Pancreas (tissue), 10 donors: ENCODE measurements around the gene GNAZ. TPM values are rescaled to one million over a fixed set of nuclear protein-coding genes. Genes with fewer than 3 reads are reported as not detected.

Source experiments
- ATAC-seq, 4 donors: fragments of 200-7000 bp; cut with Tn5 transposase; one replicate each; pipeline versions ENCODE4 v1.8.0 to v1.9.1; 2020; ENCODE audit warnings: mild to moderate bottlenecking in 4 of 4, moderate library complexity in 4 of 4
- DNase-seq, 6 donors: peaks; one replicate each; pipeline ENCODE4 v3.0.0-alpha.2; 2020
- FAIRE-seq: peaks from 2 replicates; lab custom pipeline; 2012; peaks lifted over from hg19 to GRCh38; lab: Jason Lieb, UNC
- H3K27ac ChIP-seq, 4 donors: fragments of 200-600 bp; sonication (generic); 1 replicate in 3 of 4; 2 replicates in 1 of 4; pipeline versions ENCODE4 v1.5.0 to v1.8.0; 2020
- H3K27me3 ChIP-seq, 4 donors: fragments of 200-600 bp; one replicate each; pipeline ENCODE4 v1.8.0; 2021
- H3K36me3 ChIP-seq, 3 donors: fragments of 200-600 bp; sonication (generic) in 1 of 3; one replicate each; pipeline versions ENCODE4 v1.5.0 to v1.8.0; 2020 to 2021
- H3K4me1 ChIP-seq, 3 donors: fragments of 200-600 bp; one replicate each; pipeline ENCODE4 v1.8.0; 2021
- H3K4me3 ChIP-seq, 4 donors: fragments of 200-600 bp; sonication (generic) in 2 of 4; one replicate each; pipeline versions ENCODE4 v1.5.0 to v1.8.0; 2020 to 2021
- H3K9me3 ChIP-seq, 4 donors: fragments of 200-600 bp; one replicate each; pipeline ENCODE4 v1.8.0; 2021
- WGBS, 2 donors: extraction: QIAGEN DNeasy Blood & Tissue Kit; methylation state at CpG; one replicate each; pipeline ENCODE4 v1.1.7; 2013; 5-methylcytosine and 5-hydroxymethylcytosine counted together
- intact Hi-C, 3 donors: fragments of 100-400 bp; cut with DNase I; formaldehyde crosslinking; loops; one replicate each; pipeline versions ENCODE4 v1.11.1 to v1.14.2; 2022
- polyA plus RNA-seq, 2 donors: library from polyadenylated mRNA; stranded (reverse); fragments of 200-250 nt; gene quantifications; one replicate each; pipeline ENCODE4 v1.2.3, GENCODE V29; 2013
- total RNA-seq, 6 donors: library from RNA; stranded (reverse); fragmentation: NEBNext Ultra II Directional in 4 of 6; extraction: Animal tissue kit (Norgen Biotek cat#: 25700) in 4 of 6; gene quantifications; one replicate each; pipeline versions ENCODE4 v1.2.1 to v1.2.4, GENCODE V29; 2021 to 2023
- TF ChIP-seq, protein P1 (sequence below), 4 donors: fragments of 200-600 bp; sonication (generic) in 3 of 4; IDR thresholded peaks; one replicate each; pipeline versions ENCODE4 v1.5.0 to v1.8.0; 2021; ENCODE audit warnings: antibody characterized with exemption in 4 of 4
- donor health status: healthy with polysubstance abuse.
- donor health status: DM: no; HTN: no; CAD: no; lungs with moderate emphysema.
- donor health status: DM: no; HTN: no; CAD: no.
- donor health status: control.
- donor health status: control.
- donor health status: Bipolar disorder and iron deficiency.
- donor health status: DM: yes; HTN: yes; CAD: no.
- donor health status: DM: no; HTN: no; CAD: no.
- donor health status: DM: no; HTN: no; CAD: no.
- donor health status: DM: yes; HTN: yes; CAD: no.

GNAZ gene
- total and polyA plus RNA-seq, 8 donors: 0.88 to 9.7 (median 2.1) TPM

DNA sequence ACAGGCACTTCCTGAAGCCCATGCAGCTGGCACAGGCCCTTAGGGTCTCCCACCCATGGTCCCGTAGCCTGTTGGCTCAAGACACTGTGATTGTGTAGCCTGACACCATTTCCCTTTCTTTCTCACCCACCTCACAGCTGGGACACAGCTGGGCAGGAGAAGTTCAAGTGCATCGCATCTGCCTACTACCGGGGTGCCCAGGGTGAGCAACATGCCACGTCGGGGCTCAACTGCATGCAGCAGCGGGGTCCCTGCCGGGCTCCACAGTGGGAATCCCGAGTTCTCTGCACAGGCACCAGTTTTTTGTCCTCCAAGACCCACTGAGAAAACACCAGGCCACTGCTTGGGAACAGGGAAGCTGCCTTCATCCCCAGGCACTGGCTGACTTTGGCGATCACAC is 85.5 kb downstream of the GNAZ start:
- TF ChIP-seq, protein P1, sequence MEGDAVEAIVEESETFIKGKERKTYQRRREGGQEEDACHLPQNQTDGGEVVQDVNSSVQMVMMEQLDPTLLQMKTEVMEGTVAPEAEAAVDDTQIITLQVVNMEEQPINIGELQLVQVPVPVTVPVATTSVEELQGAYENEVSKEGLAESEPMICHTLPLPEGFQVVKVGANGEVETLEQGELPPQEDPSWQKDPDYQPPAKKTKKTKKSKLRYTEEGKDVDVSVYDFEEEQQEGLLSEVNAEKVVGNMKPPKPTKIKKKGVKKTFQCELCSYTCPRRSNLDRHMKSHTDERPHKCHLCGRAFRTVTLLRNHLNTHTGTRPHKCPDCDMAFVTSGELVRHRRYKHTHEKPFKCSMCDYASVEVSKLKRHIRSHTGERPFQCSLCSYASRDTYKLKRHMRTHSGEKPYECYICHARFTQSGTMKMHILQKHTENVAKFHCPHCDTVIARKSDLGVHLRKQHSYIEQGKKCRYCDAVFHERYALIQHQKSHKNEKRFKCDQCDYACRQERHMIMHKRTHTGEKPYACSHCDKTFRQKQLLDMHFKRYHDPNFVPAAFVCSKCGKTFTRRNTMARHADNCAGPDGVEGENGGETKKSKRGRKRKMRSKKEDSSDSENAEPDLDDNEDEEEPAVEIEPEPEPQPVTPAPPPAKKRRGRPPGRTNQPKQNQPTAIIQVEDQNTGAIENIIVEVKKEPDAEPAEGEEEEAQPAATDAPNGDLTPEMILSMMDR (IDR thresholded peaks at IDR 0.05): no peak

GRCh38 chr22:23156286-23156685 is 86.0 kb downstream of the GNAZ start:
- intact Hi-C loops: no loop called here
- no peaks in the 10 kb centered on the region for H3K4me1 ChIP-seq
- H3K4me3 ChIP-seq: no peak overlapping the region
- no peaks in the 10 kb centered on the region for H3K27me3 ChIP-seq
- FAIRE-seq (no peak), ATAC-seq (no peak), DNase-seq (no peak)
- H3K36me3 ChIP-seq: no peaks in the 10 kb centered on the region
- H3K9me3 ChIP-seq: no peaks in the 10 kb centered on the region
- no peak overlapping the region for H3K27ac ChIP-seq
- TF ChIP-seq, protein P1 (IDR thresholded peaks at IDR 0.05): no peak
- 43 to 50% methylated on average over 8 of the region's 8 CpGs for WGBS, 2 donors

More for the DNA sequence above, 85.5 kb downstream of the GNAZ start:
- Histone ChIP-seq H3K9me3 (no peaks in the 10 kb centered on the region), H3K36me3 (no peaks in the 10 kb centered on the region), H3K27me3 (no peaks in the 10 kb centered on the region), H3K4me1 (no peaks in the 10 kb centered on the region), H3K27ac (no peak overlapping the region), H3K4me3 (no peak overlapping the region)
- intact Hi-C loops: no loop called here
- ATAC-seq (no peak), FAIRE-seq (no peak), DNase-seq (no peak)
- 87% methylated on average over 9 of the region's 9 CpGs for WGBS, 2 donors

DNA sequence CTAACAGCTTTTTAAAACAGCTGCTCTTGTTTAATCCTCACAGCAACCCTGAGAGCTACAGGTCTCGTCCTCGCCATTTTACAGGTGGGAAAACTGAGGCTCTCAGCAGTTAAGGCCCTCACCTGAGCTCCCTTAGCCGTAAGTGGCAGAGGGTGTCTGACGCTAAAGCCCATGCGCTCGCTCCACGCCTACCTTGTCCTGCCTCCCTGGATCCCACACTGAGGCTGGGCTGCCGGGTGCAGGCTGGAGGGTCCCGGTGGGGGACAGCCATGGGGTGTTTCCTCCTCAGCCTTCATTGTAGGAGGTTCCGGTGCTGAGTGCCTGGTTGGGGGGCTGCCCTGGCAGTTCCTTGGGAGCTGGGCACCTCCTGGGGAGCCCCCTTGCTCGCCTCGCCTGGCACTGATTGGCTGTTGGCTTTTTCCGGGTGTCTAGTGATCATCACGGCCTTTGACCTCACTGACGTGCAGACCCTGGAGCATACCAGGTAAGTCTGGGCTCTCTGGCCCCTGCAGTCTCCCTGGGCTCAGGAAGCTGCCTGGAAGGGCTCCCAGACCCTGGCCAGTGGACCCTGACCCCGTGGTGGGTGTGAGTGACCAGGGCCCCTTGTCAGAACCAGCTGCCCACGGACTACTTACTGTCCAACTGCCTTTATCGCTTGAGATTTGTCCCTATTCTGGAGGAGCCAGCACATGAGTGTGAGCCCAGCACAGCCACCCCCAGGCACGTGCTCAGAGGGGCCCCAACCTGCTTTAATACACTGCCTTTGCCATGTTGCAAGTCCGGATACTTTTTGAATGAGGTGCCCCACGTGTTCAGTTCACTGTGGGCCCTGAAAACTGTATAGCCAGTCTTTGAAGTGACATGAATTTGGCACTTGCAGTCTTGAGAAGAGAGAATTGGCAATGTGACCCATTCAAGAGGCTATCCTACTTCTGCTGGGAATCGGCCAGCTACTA is 87.5 kb downstream of the GNAZ start:
- TF ChIP-seq, protein P1 (IDR thresholded peaks at IDR 0.05): no peak
- WGBS, 2 donors: 78 to 80% methylated on average over 22 of the region's 22 CpGs
- intact Hi-C loops: no loop called here
- Histone ChIP-seq H3K9me3 (no peaks in the 10 kb centered on the region), H3K27ac (no peak overlapping the region), H3K4me1 (no peaks in the 10 kb centered on the region), H3K36me3 (no peaks in the 10 kb centered on the region), H3K4me3 (no peak overlapping the region), H3K27me3 (no peaks in the 10 kb centered on the region)
- no peak for FAIRE-seq
- DNase-seq: no peak
- ATAC-seq: no peak

- no peak overlapping the region for H3K27ac ChIP-seq
- 78 to 80% methylated on average over 14 of the region's 14 CpGs for WGBS, 2 donors
- FAIRE-seq (no peak), DNase-seq (no peak), ATAC-seq (no peak)
- intact Hi-C loops: no loop called here
- H3K4me3 ChIP-seq: no peak overlapping the region
- no peaks in the 10 kb centered on the region for H3K36me3 ChIP-seq
- H3K9me3 ChIP-seq: no peaks in the 10 kb centered on the region
- TF ChIP-seq, protein P1 (IDR thresholded peaks at IDR 0.05): no peak
- H3K4me1 ChIP-seq: no peaks in the 10 kb centered on the region
- H3K27me3 ChIP-seq: no peaks in the 10 kb centered on the region
These were observed 88.4 kb downstream of the GNAZ start for GRCh38 chr22:23158516-23159290.
